HG02678 (cell line): ENCODE measurements around the gene BARX1.

Experiments
- ATAC-seq: cut with Tn5 transposase; IDR thresholded peaks from one replicate; pipeline ENCODE4 v1.9.1; 2021; ENCODE audit warnings: mild to moderate bottlenecking, moderate library complexity; ENCODE audit not compliant: unreplicated experiment

Gene BARX1

GRCh38 chr9:93902780-93903655 is 52.1 kb downstream of the BARX1 start:
- no peak for ATAC-seq

DNA sequence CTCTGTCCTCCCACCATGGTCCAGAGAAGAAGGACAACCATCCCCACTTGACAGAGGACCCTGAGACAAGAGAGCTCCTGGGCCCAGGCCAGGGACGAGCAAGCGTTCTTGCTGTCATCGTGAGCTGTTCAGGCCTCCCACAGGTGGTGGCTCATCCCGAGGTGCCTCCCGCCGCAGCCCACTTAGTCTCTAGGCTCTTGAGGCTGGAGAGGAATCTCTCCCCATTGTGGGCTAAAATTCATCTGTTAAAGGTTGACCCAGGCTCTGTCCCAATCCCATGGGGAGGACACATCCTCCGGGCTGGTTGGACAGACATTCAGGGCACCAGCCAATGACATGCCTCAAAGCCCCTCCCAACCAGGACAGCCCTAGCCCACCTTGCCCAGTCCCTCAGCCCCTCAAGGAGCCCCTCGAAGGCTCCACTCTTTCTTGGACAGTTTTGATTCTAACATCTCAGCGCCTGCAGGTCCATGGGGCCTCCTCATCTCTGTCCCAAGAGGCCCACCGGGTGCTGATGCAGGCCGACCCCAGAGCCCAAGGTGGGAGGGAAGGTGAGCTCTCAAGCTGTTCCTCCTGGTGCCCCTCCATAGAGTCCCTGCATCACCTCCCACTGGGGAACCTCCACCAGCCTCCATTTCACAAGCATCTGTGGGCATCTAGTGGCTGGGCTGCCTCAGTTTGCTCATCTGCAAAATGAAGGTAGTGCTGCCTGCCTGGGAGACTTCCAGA is 52.9 kb downstream of the BARX1 start:
- ATAC-seq = no peak
